ENCODE results near the gene TEAD4.

TEAD4 gene

DNA sequence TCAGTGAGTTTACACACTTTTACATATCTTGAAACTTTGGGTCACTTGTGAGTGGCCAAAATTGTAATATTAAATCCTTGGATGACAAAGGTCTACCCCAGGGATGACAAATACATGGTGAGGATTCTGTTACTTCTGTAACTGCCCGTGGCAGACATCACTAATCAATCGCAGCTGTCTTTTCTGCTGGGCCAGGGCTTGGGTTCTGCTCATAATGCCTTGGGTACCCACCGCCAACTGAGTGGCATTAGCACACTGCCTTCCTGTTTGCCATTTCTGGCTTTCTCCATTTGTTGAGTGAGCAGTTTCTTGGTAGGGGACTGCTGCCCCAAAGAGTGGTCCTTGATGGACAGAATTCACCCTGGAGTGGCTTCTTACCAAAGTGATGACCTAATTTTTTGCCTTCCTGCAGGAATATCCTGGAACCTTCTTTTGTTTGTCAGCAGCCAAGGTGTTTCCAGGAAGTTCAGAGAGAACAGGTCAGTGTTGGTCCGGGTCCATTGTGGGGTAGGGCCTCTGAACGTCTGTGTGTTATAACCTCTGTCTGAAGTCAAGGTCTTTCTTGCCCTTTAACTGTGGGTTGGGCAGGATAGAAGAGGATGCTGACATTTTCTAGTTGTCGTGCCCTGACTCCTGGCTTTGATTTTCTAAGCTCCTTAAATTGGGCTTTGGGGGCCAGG is 124.2 kb downstream of the TEAD4 start:
- DNase-seq (ENCODE audit: low spot score) = no peak

DNA sequence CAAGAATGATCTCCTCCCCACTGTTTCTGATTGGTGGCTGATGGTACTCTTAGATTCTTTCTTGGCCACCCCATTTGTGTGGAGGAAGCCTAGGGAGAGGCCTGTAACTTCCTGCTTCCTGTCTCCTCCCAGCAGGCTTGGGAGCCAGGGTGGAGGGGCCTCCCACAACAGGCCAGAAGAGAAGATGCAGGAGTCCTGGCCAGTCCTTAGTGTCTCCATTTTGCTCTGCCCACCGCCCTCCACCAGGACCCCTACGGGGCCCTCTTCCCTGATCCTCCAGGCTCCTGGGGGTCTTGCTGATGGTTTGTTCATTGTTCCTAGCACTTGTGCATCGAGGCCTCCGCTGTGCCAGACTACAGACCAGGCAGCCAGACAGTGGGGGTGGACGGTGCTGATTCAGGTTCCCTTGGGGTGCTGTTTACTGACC is 124.7 kb downstream of the TEAD4 start:
- no peak for DNase-seq (ENCODE audit: low spot score)

DNA sequence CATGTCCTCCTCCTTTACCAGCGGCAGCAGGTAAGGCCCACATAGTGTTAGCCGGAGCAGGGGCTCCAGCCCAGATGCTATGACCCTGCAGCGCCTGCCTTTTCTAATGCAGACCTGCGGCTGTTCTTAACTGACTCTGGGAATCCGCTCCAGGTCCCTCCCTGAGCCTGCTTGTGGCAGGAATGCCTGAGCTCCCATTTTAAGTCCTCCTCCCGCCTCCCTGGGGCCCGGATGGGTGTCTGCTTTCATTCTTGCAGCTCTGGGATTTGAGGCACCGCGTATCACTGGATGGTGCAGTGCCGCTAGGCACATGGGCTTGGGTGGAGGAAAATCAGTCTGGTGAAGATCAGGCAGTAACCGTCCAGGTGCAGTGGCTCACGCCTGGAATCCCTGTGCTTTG is 125.5 kb downstream of the TEAD4 start:
- DNase-seq (ENCODE audit: low spot score) = no peak

DNA sequence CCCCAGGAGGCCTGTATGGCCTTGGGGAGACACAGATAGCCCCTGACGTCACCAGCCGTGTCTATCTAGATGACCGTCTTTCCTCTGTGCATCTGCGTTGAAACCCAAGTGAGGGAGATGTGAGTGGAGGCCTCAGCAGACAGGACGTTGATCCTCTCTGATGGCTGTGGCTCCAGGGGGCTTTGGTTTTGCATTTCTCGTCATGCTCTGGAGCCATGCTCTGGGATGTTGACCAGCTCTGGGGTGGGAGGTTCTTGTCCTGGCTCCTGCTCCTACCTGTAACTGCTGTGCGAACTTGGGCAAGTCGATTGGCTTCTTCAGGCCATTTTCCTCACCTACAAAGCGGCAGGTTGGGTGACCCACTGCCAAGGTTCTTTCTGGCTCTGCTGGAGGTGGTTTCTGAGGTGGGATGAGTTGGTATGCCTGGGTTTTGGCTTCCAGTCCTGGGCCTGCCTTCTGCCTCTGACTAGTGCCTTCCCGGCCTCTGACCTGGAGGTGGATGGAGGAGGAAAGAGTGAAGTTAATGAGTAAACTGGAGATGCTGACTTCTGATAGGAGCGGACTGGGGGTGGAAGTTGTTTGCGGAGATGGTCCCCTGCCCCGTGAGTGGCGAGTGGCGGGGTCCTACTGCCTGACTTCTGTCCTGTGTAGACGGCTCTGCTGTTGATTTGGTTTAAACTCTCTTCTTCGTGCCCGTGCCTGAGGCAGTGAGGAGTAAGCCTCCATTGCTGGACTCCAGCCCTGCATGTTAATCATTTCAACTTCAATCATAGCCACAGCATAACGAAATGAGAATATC is 126.3 kb downstream of the TEAD4 start:
- DNase-seq (ENCODE audit: low spot score) = no peak

DNA sequence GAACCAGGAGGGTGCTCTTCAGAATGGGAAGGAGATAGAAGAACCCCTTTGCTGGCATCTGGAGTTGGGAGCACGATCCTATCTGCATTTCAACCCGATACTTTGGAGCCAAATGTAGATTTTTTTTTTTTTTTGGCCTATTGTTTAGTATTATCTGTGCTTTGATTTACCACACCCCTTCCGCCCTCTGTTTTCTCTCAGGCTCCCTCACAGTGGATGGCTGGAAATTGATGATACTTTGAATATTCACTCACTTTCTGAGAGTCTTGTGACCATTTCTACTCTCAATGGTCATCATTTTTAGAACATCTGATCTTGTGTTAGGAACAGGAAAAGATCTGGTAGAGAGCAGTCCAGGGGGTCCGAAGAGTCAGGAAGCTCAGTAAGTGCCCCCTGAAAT is 127.0 kb downstream of the TEAD4 start:
- no peak for DNase-seq (ENCODE audit: low spot score)

DNA sequence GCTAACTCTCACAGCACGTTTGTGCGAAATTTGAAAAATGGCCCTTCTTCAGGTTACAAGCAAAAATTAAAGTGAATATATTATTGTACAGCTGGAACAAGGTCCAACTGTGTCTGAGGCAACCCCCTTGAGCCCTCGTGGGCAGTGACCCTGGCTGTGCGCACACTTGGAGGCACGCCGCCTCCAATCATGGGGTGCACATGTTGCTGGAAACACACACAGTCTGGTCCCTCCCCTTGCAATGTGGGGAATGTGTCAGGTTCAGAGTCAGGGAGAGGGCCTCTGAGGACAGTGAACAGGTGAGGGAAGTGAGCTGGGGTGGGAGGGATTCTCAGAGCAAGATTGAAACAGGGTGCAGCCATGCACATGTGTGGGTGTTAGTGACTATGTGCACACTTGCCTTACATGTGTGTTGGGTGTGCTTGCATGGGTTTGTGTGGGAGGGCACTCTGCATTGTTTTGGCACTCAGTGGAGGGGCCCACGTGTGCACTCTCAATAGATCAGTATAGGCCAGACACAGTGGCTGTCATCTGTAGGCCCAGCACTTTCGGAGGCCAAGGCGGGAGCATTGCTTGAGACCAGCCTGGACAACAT is 127.6 kb downstream of the TEAD4 start:
- DNase-seq (ENCODE audit: low spot score) = no peak

DNA sequence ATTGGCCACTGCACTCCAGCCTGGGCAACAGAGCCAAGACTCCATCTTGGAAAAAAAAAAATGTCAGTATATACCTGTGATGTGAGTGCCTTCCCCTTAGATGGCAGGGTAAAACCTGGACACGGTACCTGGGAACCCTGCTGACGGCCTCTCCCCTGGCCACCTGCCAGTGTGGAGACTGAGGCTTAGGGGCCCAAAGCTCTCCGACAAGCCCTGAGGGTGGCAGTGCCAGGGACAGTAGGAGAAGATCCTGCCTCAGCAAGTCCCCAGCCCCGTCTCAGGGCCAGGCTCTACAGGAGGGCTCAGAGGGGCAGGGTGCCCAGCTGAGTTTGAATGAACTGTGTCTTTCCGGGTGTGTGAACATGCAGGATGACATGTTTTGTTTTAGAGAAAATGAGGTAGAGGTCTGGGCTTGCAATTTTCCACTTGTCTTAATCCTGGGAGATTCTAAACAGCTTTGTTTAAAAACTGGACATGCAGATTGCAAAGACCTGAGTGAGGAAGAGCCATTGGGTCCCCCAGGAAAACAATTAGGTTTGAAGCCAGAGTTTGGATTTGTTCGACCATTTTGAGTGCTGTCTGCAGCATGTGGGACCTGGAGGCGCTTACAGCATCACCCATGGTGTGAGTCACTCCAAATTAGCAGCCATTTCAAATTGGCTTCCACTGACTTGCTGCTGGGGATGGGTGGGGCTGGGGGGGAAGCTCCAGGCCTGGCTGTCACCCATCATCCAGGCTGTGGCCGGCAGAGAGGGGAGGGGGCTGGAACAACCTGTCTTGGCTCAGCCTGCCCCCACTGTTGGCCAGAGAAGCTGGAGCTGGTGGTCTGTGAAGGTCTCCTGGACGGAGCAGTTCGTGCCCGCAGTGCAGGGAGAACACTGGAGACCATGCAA is 128.8 kb downstream of the TEAD4 start:
- DNase-seq (ENCODE audit: low spot score) = peak; percentile 20

DNA sequence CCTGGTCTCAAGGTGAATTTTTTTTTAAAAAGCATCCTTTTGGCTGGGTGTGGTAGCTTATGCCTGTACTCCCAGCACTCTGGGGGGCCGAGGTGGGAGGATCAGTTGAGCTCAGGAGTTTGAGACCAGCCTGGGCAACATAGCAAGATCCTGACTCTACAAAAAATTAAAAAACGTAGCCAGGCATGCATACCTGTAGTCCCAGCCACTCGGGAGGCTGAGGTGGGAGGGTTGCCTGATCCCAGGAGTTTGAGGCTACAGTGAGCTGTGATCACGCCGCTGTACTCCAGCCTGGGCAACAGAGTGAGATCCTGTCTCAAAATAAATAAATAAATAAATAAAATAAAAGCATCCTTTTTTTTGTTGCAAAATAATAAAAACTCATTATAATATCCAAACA is 130.4 kb downstream of the TEAD4 start:
- DNase-seq (ENCODE audit: low spot score) = no peak

Measured in AG08395 (cell line).